ENCODE measurements around the gene DAND5. TPM values are rescaled to one million over a fixed set of nuclear protein-coding genes. Genes with fewer than 3 reads are reported as not detected.

The DAND5 gene
- polyA plus RNA-seq, 3 donors: not detected

GRCh38 chr19:12984143-12984627 is 14.8 kb downstream of the DAND5 start:
- DNase-seq: no peak
- Mint-ChIP-seq H3K27ac (no peak overlapping the region), H3K27me3 (ENCODE audit: low read depth in 3 of 3) (peaks cover 4 to 8% (median 6%) of the 10 kb centered on the region in 3 donors), H3K4me3 (no peak overlapping the region), H3K36me3 (no peaks in the 10 kb centered on the region), H3K9me3 (no peaks in the 10 kb centered on the region), H3K4me1 (peaks cover 8% of the 10 kb centered on the region)
- Histone ChIP-seq H3K4me1 (ENCODE audit: control insufficient read depth in 1 of 2, insufficient read depth in 2 of 2, low read length in 2 of 2) (peaks cover 9 to 12% of the 10 kb centered on the region in 2 donors), H3K4me2 (replicated peaks; ENCODE audit: extremely low read depth, low read length, poor library complexity, severe bottlenecking) (no peak overlapping the region), H3K9me3 (replicated peaks in 1 of 2; ENCODE audit: control insufficient read depth in 1 of 2, insufficient read depth in 1 of 2, low read length in 2 of 2) (no peaks in the 10 kb centered on the region), H3K27me3 (ENCODE audit: control insufficient read depth in 2 of 2, insufficient read depth in 2 of 2, low read length in 2 of 2) (peaks cover 0 to 6% of the 10 kb centered on the region in 2 donors), H3K4me3 (replicated peaks in 1 of 3; ENCODE audit: low read depth in 2 of 3, low read length in 3 of 3) (no peak overlapping the region), H3K9ac (ENCODE audit: insufficient read depth, low read length, poor library complexity, severe bottlenecking) (no peak overlapping the region), H3K27ac (ENCODE audit: low read depth in 1 of 2, low read length in 2 of 2) (no peak overlapping the region), H3K79me2 (ENCODE audit: insufficient read depth, low read length) (no peaks in the 10 kb centered on the region), H3K36me3 (replicated peaks in 1 of 2; ENCODE audit: control insufficient read depth in 1 of 2, insufficient read depth in 2 of 2, low read length in 2 of 2) (no peaks in the 10 kb centered on the region), H2AFZ (ENCODE audit: insufficient read depth, low read depth, low read length, poor library complexity, severe bottlenecking) (no peak overlapping the region), H4K20me1 (ENCODE audit: insufficient read depth, low read length) (no peaks in the 10 kb centered on the region)
- TF ChIP-seq, protein P1, sequence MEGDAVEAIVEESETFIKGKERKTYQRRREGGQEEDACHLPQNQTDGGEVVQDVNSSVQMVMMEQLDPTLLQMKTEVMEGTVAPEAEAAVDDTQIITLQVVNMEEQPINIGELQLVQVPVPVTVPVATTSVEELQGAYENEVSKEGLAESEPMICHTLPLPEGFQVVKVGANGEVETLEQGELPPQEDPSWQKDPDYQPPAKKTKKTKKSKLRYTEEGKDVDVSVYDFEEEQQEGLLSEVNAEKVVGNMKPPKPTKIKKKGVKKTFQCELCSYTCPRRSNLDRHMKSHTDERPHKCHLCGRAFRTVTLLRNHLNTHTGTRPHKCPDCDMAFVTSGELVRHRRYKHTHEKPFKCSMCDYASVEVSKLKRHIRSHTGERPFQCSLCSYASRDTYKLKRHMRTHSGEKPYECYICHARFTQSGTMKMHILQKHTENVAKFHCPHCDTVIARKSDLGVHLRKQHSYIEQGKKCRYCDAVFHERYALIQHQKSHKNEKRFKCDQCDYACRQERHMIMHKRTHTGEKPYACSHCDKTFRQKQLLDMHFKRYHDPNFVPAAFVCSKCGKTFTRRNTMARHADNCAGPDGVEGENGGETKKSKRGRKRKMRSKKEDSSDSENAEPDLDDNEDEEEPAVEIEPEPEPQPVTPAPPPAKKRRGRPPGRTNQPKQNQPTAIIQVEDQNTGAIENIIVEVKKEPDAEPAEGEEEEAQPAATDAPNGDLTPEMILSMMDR (IDR thresholded peaks at IDR 0.05): no peak
- intact Hi-C loops (cut with micrococcal nuclease): loop anchor here (5.0 to 10.0 kb wide), 2 partner anchors 33 to 51 kb away; no protein-coding TSS in a partner anchor
- WGBS (ENCODE audit: insufficient coverage): 75% methylated on average over 3 of the region's 3 CpGs

GRCh38 chr19:12984683-12985048 is 15.3 kb downstream of the DAND5 start:
- no peaks in the 10 kb centered on the region for H3K36me3 Mint-ChIP-seq
- DNase-seq: no peak
- peaks cover 8% of the 10 kb centered on the region for H3K4me1 Mint-ChIP-seq
- no peaks in the 10 kb centered on the region for H3K36me3 ChIP-seq (replicated peaks in 1 of 2; ENCODE audit: control insufficient read depth in 1 of 2, insufficient read depth in 2 of 2, low read length in 2 of 2)
- peaks cover 1 to 4% (median 4%) of the 10 kb centered on the region in 3 donors for H3K27me3 Mint-ChIP-seq (ENCODE audit: low read depth in 3 of 3)
- intact Hi-C loops (cut with micrococcal nuclease): loop anchor here (5.0 to 10.0 kb wide), 2 partner anchors 33 to 50 kb away; no protein-coding TSS in a partner anchor
- TF ChIP-seq, protein P1 (IDR thresholded peaks at IDR 0.05): no peak
- no peaks in the 10 kb centered on the region for H3K79me2 ChIP-seq (ENCODE audit: insufficient read depth, low read length)
- H3K27me3 ChIP-seq (ENCODE audit: control insufficient read depth in 2 of 2, insufficient read depth in 2 of 2, low read length in 2 of 2): peaks cover 0 to 6% of the 10 kb centered on the region in 2 donors
- no peak overlapping the region for H3K4me3 ChIP-seq (replicated peaks in 1 of 3; ENCODE audit: low read depth in 2 of 3, low read length in 3 of 3)
- no peak overlapping the region for H3K9ac ChIP-seq (ENCODE audit: insufficient read depth, low read length, poor library complexity, severe bottlenecking)
- no peak overlapping the region for H3K27ac ChIP-seq (ENCODE audit: low read depth in 1 of 2, low read length in 2 of 2)
- peak overlapping the region in 1 of 7 donors; percentile 63 for H3K27ac Mint-ChIP-seq
- no peak overlapping the region for H3K4me3 Mint-ChIP-seq
- peaks cover 0 to 4% of the 10 kb centered on the region in 2 donors for H3K9me3 ChIP-seq (replicated peaks in 1 of 2; ENCODE audit: control insufficient read depth in 1 of 2, insufficient read depth in 1 of 2, low read length in 2 of 2)
- no peak overlapping the region for H2AFZ ChIP-seq (ENCODE audit: insufficient read depth, low read depth, low read length, poor library complexity, severe bottlenecking)
- H3K4me2 ChIP-seq (replicated peaks; ENCODE audit: extremely low read depth, low read length, poor library complexity, severe bottlenecking): no peak overlapping the region
- peaks cover 9 to 12% of the 10 kb centered on the region in 2 donors for H3K4me1 ChIP-seq (ENCODE audit: control insufficient read depth in 1 of 2, insufficient read depth in 2 of 2, low read length in 2 of 2)
- H3K9me3 Mint-ChIP-seq: no peaks in the 10 kb centered on the region
- no peaks in the 10 kb centered on the region for H4K20me1 ChIP-seq (ENCODE audit: insufficient read depth, low read length)
- WGBS (ENCODE audit: insufficient coverage): 64% methylated on average over 6 of the region's 10 CpGs

All from CD14-positive monocyte (primary cell).